ENCODE data around the gene CDH4. TPM values are rescaled to one million over a fixed set of nuclear protein-coding genes. Genes with fewer than 3 reads are reported as not detected.

CDH4 gene
- total RNA-seq, 1 experiment from 2014 or later, result 5.3 TPM

GRCh38 chr20:61799394-61799923, 547.4 kb downstream of the CDH4 start:
- no peak overlapping the region for H3K4me3 Mint-ChIP-seq
- no peak overlapping the region for H3K27ac Mint-ChIP-seq
- DNase-seq (ENCODE audit: low spot score) (no peak), ATAC-seq (no peak)
- peaks cover 14% of the 10 kb centered on the region for H3K27me3 Mint-ChIP-seq (ENCODE audit: low read depth)
- H3K4me1 Mint-ChIP-seq, result peaks cover 9% of the 10 kb centered on the region
- ChIA-PET POLR2A (no interaction called here), CTCF (interaction anchor here (1.1 kb wide), 1 partner anchor 97 kb away, joined by 3 read pairs; no protein-coding TSS in a partner anchor)
- H3K36me3 Mint-ChIP-seq, result no peaks in the 10 kb centered on the region; the same call in 1 of the 2 replicates
- no peak for TF ChIP-seq NR1H2 (CRISPR knock-in tag; IDR thresholded peaks at IDR 0.05)
- peaks cover 4% of the 10 kb centered on the region for H3K9me3 Mint-ChIP-seq

- ChIA-PET POLR2A (no interaction called here), CTCF (interaction anchor here (1.1 kb wide), 1 partner anchor 96 kb away, joined by 3 read pairs; no protein-coding TSS in a partner anchor)
- H3K27me3 Mint-ChIP-seq (ENCODE audit: low read depth), result peaks cover 14% of the 10 kb centered on the region
- no peaks in the 10 kb centered on the region; the same call in 1 of the 2 replicates for H3K36me3 Mint-ChIP-seq
- no peak overlapping the region for H3K4me3 Mint-ChIP-seq
- DNase-seq (ENCODE audit: low spot score), result no peak
- H3K4me1 Mint-ChIP-seq, result peaks cover 9% of the 10 kb centered on the region
- TF ChIP-seq ZMAT4 (CRISPR knock-in tag; IDR thresholded peaks at IDR 0.05) (no peak), NR3C1 (CRISPR knock-in tag; conservative IDR thresholded peaks at IDR 0.05; ENCODE audit: low read depth) (no peak), ZNF317 (CRISPR knock-in tag; IDR thresholded peaks at IDR 0.05; ENCODE audit: borderline replicate concordance, low read depth) (no peak), ATF3 (CRISPR knock-in tag; conservative IDR thresholded peaks at IDR 0.05) (no peak), IRF1 (CRISPR knock-in tag; IDR thresholded peaks at IDR 0.05) (no peak), CREM (CRISPR knock-in tag; IDR thresholded peaks at IDR 0.05) (no peak), ATF2 (CRISPR knock-in tag; IDR thresholded peaks at IDR 0.05; ENCODE audit: borderline replicate concordance, low read depth) (no peak), FOXP1 (CRISPR knock-in tag; IDR thresholded peaks at IDR 0.05; ENCODE audit: borderline replicate concordance) (no peak), NR1H2 (CRISPR knock-in tag; IDR thresholded peaks at IDR 0.05) (no peak), CDX4 (CRISPR knock-in tag; IDR thresholded peaks at IDR 0.05; ENCODE audit: borderline replicate concordance) (no peak), RELA (CRISPR knock-in tag; IDR thresholded peaks at IDR 0.05; ENCODE audit: borderline replicate concordance) (no peak), CTCF (IDR thresholded peaks at IDR 0.05) (no peak), FOXP4 (CRISPR knock-in tag; IDR thresholded peaks at IDR 0.05) (no peak), MXD4 (CRISPR knock-in tag; IDR thresholded peaks at IDR 0.05; ENCODE audit: borderline replicate concordance) (no peak), TP53 (CRISPR knock-in tag; IDR thresholded peaks at IDR 0.05) (no peak)
- no peak for ATAC-seq
- H3K9me3 Mint-ChIP-seq, result peaks cover under 1% of the 10 kb centered on the region
- H3K27ac Mint-ChIP-seq, result no peak overlapping the region
Observed at GRCh38 chr20:61799928-61800327, 547.9 kb downstream of the CDH4 start.
